Mesodermal cell (in vitro differentiated cells): ENCODE results near the gene TMPRSS3.

Experiments used
- H3K27ac ChIP-seq: 2 replicates; pipeline ENCODE4 v1.7.0; 2013; ENCODE audit warnings: mild to moderate bottlenecking, low read depth, low read length, moderate library complexity; ENCODE audit not compliant: severe bottlenecking
- H3K36me3 ChIP-seq: 2 replicates; pipeline ENCODE4 v1.7.1; 2013; ENCODE audit warnings: mild to moderate bottlenecking, low read length, moderate library complexity; ENCODE audit not compliant: control insufficient read depth, insufficient read depth
- H3K4me1 ChIP-seq: one replicate; pipeline ENCODE4 v1.7.1; 2013; ENCODE audit warnings: mild to moderate bottlenecking, low read length; ENCODE audit not compliant: insufficient read depth, control insufficient read depth, poor library complexity, severe bottlenecking
- H3K4me3 ChIP-seq: 2 replicates; pipeline ENCODE4 v1.7.0; 2013; ENCODE audit warnings: low read length, control low read depth, mild to moderate bottlenecking; ENCODE audit not compliant: insufficient read depth, poor library complexity, severe bottlenecking; ENCODE audit errors: extremely low read depth
- H3K9me3 ChIP-seq: 2 replicates; pipeline ENCODE4 v1.7.1; 2013; ENCODE audit warnings: mild to moderate bottlenecking, low read length, moderate library complexity; ENCODE audit not compliant: control insufficient read depth
- WGBS, 2 experiments: methylation state at CpG; one replicate each; pipeline ENCODE4 v1.1.5; 2013; ENCODE audit warnings: missing lambda C conversion rate in 2 of 2; ENCODE audit not compliant: insufficient coverage in 2 of 2; 5-methylcytosine and 5-hydroxymethylcytosine counted together

TMPRSS3 gene

GRCh38 chr21:42350318-42350910, 45.4 kb downstream of the TMPRSS3 start:
- no peak overlapping the region for H3K4me3 ChIP-seq
- H3K36me3 ChIP-seq, result no peaks in the 10 kb centered on the region
- H3K9me3 ChIP-seq, result no peaks in the 10 kb centered on the region
- no peaks in the 10 kb centered on the region for H3K4me1 ChIP-seq
- no peak overlapping the region for H3K27ac ChIP-seq
- 95 to 98% methylated on average over 4 of the region's 11 CpGs for WGBS, 2 experiments

GRCh38 chr21:42349420-42350317, 46.2 kb downstream of the TMPRSS3 start:
- Histone ChIP-seq H3K4me1 (no peaks in the 10 kb centered on the region), H3K4me3 (no peak overlapping the region), H3K27ac (no peak overlapping the region), H3K36me3 (no peaks in the 10 kb centered on the region), H3K9me3 (no peaks in the 10 kb centered on the region)
- 81 to 86% methylated on average over 6 to 9 of the region's 14 CpGs for WGBS, 2 experiments

- Histone ChIP-seq H3K4me3 (no peak overlapping the region), H3K9me3 (no peaks in the 10 kb centered on the region), H3K36me3 (no peaks in the 10 kb centered on the region), H3K4me1 (no peaks in the 10 kb centered on the region), H3K27ac (no peak overlapping the region)
- 86 to 91% methylated on average over 2 of the region's 2 CpGs for WGBS, 2 experiments
Observed at GRCh38 chr21:42348762-42349161, 47.1 kb downstream of the TMPRSS3 start.

- H3K4me1 ChIP-seq, result no peaks in the 10 kb centered on the region
- H3K36me3 ChIP-seq, result no peaks in the 10 kb centered on the region
- no peaks in the 10 kb centered on the region for H3K9me3 ChIP-seq
- no peak overlapping the region for H3K27ac ChIP-seq
- WGBS, 2 experiments, result 93 to 96% methylated on average over 25 to 28 of the region's 30 CpGs
- no peak overlapping the region for H3K4me3 ChIP-seq
Observed at GRCh38 chr21:42347601-42348327, 48.1 kb downstream of the TMPRSS3 start.

- no peaks in the 10 kb centered on the region for H3K36me3 ChIP-seq
- 92 to 95% methylated on average over 26 to 30 of the region's 30 CpGs for WGBS, 2 experiments
- no peaks in the 10 kb centered on the region for H3K9me3 ChIP-seq
- H3K4me3 ChIP-seq, result no peak overlapping the region
- H3K4me1 ChIP-seq, result no peaks in the 10 kb centered on the region
- no peak overlapping the region for H3K27ac ChIP-seq
Observed at GRCh38 chr21:42346866-42347600, 48.8 kb downstream of the TMPRSS3 start.

- Histone ChIP-seq H3K27ac (no peak overlapping the region), H3K9me3 (no peaks in the 10 kb centered on the region), H3K4me1 (no peaks in the 10 kb centered on the region), H3K4me3 (no peak overlapping the region), H3K36me3 (no peaks in the 10 kb centered on the region)
- 91 to 96% methylated on average over 6 to 8 of the region's 9 CpGs for WGBS, 2 experiments
Observed at GRCh38 chr21:42346441-42346840, 49.4 kb downstream of the TMPRSS3 start.

- Histone ChIP-seq H3K27ac (no peak overlapping the region), H3K9me3 (no peaks in the 10 kb centered on the region), H3K36me3 (no peaks in the 10 kb centered on the region), H3K4me1 (no peaks in the 10 kb centered on the region), H3K4me3 (no peak overlapping the region)
- WGBS, 2 experiments, result 73 to 90% methylated on average over 2 to 3 of the region's 4 CpGs
Observed at GRCh38 chr21:42344631-42345030, 51.2 kb downstream of the TMPRSS3 start.

- no peak overlapping the region for H3K27ac ChIP-seq
- 93 to 94% methylated on average over 9 to 10 of the region's 11 CpGs for WGBS, 2 experiments
- H3K36me3 ChIP-seq, result no peaks in the 10 kb centered on the region
- H3K4me3 ChIP-seq, result no peak overlapping the region
- H3K9me3 ChIP-seq, result no peaks in the 10 kb centered on the region
- no peaks in the 10 kb centered on the region for H3K4me1 ChIP-seq
Observed at GRCh38 chr21:42343963-42344510, 51.8 kb downstream of the TMPRSS3 start.

- no peak overlapping the region for H3K27ac ChIP-seq
- 91 to 95% methylated on average over 6 of the region's 6 CpGs for WGBS, 2 experiments
- no peaks in the 10 kb centered on the region for H3K36me3 ChIP-seq
- H3K4me1 ChIP-seq, result no peaks in the 10 kb centered on the region
- no peaks in the 10 kb centered on the region for H3K9me3 ChIP-seq
- no peak overlapping the region for H3K4me3 ChIP-seq
Observed at GRCh38 chr21:42343556-42343955, 52.3 kb downstream of the TMPRSS3 start.

GRCh38 chr21:42343101-42343500, 52.8 kb downstream of the TMPRSS3 start:
- WGBS, 2 experiments, result 79 to 83% methylated on average over 6 to 7 of the region's 10 CpGs
- no peaks in the 10 kb centered on the region for H3K36me3 ChIP-seq
- no peak overlapping the region for H3K4me3 ChIP-seq
- no peaks in the 10 kb centered on the region for H3K9me3 ChIP-seq
- no peak overlapping the region for H3K27ac ChIP-seq
- H3K4me1 ChIP-seq, result no peaks in the 10 kb centered on the region
